Omental fat pad (tissue), 4 donors: ENCODE measurements around the gene HNF1B. TPM values are rescaled to one million over a fixed set of nuclear protein-coding genes. Genes with fewer than 3 reads are reported as not detected.

Source experiments
- ATAC-seq: fragments of 150-250 bp; one replicate; pipeline ENCODE4 v1.9.1; 2016; ENCODE audit warnings: mild to moderate bottlenecking, moderate library complexity; ENCODE audit not compliant: low FRiP score
- DNase-seq: peaks from one replicate; pipeline ENCODE4 v3.0.0-alpha.2; 2019; ENCODE audit warnings: low spot score
- CTCF ChIP-seq, 3 donors: fragments of 450-650 bp; IDR thresholded peaks; one replicate each; pipeline ENCODE4 v1.5.1; 2016 to 2017; ENCODE audit warnings: antibody characterized with exemption in 3 of 3, mild to moderate bottlenecking in 3 of 3, moderate library complexity in 2 of 3
- total RNA-seq, 4 donors: library from RNA; depleted of rRNA; stranded (reverse); fragments of >200 nt; gene quantifications; one replicate each; pipeline ENCODE4 v1.1.0, GENCODE V29; 2016

Gene HNF1B
- total RNA-seq, 4 donors from 2014 or later, result not detected

DNA sequence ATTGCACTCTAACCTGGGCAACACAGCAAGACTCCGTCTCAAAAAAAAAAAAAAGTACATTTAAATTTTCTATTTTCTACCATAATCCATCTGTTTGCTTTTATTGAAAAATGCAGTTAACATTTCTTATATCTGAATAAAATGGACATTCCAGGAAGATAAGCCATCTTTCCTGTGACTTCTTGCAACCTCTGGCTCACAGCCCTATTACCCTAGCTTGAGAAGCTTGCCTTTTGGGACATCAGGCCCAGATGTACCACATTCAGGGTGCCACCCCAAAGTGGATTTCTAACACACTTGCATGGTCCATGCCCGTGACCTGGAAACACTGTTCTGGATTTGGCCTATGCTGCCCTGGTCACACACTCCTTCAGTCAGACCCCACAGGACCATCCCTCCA lies 71.5 kb downstream of the HNF1B start:
- TF ChIP-seq CTCF (IDR thresholded peaks at IDR 0.05), result no peak
- DNase-seq, result no peak
- ATAC-seq, result no peak

DNA sequence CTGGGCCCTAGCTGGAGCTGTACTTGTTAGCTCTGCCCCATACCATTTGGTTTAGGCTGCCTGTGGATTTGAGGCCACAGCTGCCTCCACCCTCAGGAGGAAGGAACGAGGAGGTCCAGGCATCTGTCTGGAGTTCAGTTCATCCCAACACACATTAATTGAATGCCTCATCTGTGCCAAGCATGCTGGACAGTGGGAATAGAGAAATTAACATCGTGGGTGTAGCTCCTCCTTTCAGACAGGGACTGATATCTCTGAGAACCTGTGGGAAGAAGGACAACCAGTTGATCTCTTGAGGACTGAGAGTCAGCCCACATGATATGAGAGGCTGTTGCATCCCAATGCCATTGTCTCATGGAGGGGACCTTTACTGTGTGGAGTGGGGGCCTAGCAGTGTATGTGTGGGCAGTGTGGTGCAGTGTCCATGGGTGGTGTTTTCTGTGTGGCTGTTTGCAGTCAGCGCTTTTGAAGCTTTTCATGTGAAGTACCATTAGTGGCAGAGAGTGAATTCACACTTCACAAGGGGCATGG lies 72.2 kb downstream of the HNF1B start:
- DNase-seq (no peak), ATAC-seq (no peak)
- TF ChIP-seq CTCF (IDR thresholded peaks at IDR 0.05), result no peak

- no peak for TF ChIP-seq CTCF (IDR thresholded peaks at IDR 0.05)
- ATAC-seq (peak; percentile 31), DNase-seq (no peak)
Observed at GRCh38 chr17:37671824-37672547, 72.9 kb downstream of the HNF1B start.

GRCh38 chr17:37671028-37671823 lies 73.6 kb downstream of the HNF1B start:
- no peak for DNase-seq
- TF ChIP-seq CTCF (IDR thresholded peaks at IDR 0.05), result no peak
- ATAC-seq, result no peak

- TF ChIP-seq CTCF (IDR thresholded peaks at IDR 0.05), result no peak
- ATAC-seq (no peak), DNase-seq (no peak)
Observed at GRCh38 chr17:37667039-37667438, 77.8 kb downstream of the HNF1B start.

DNA sequence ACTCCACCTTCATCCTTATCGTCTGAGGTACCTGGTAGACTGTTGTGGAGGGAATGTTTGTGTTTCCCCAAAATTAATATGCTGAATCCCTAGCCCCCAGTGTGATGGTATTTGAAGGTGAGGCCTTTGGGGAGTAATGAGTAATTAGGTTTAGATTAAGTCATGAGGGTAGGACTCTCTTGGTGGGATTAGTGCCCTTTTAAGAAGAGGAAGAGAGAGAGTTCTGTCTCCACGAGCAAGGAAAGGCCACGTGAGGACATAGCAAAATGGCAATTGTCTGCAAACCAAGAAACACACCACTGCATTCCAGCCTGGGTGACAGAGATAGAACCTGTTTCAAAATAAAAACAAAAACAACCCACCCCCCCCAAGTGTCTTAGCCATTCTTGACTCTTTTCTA lies 80.6 kb downstream of the HNF1B start:
- DNase-seq, result no peak
- TF ChIP-seq CTCF (IDR thresholded peaks at IDR 0.05), result no peak
- ATAC-seq, result no peak
